GM18517 (cell line): ENCODE results near the gene RPH3AL.
"Not testable (repeated sequence)": the region's sequence is repeated elsewhere in the genome, so short reads cannot be mapped to it uniquely, and the experiment has no call there.

Source experiments
- ATAC-seq: cut with Tn5 transposase; IDR thresholded peaks from one replicate; pipeline ENCODE4 v1.9.1; 2021; ENCODE audit warnings: mild to moderate bottlenecking, moderate library complexity; ENCODE audit not compliant: unreplicated experiment

Gene RPH3AL

GRCh38 chr17:379531-380465 is 27.2 kb upstream of the RPH3AL start:
- ATAC-seq = no peak

- no peak for ATAC-seq
Observed at GRCh38 chr17:378068-378467, 25.5 kb upstream of the RPH3AL start.

- ATAC-seq = no peak
Observed at GRCh38 chr17:376936-377863, 24.6 kb upstream of the RPH3AL start.

- ATAC-seq = no peak
Observed at GRCh38 chr17:373613-374230, 21.1 kb upstream of the RPH3AL start.

GRCh38 chr17:372157-373152 is 19.8 kb upstream of the RPH3AL start:
- ATAC-seq = no peak

- ATAC-seq = no peak
Observed at GRCh38 chr17:371583-371982, 19.0 kb upstream of the RPH3AL start.

- ATAC-seq = not testable (repeated sequence)
Observed at GRCh38 chr17:367656-368055, 15.0 kb upstream of the RPH3AL start.

GRCh38 chr17:366657-367615 is 14.3 kb upstream of the RPH3AL start:
- ATAC-seq = not testable (repeated sequence)

- ATAC-seq = no peak
Observed at GRCh38 chr17:364766-365165, 12.2 kb upstream of the RPH3AL start.

GRCh38 chr17:364308-364707 is 11.7 kb upstream of the RPH3AL start:
- ATAC-seq = no peak

- ATAC-seq = no peak
Observed at GRCh38 chr17:362721-363120, 10.1 kb upstream of the RPH3AL start.

- no peak for ATAC-seq
Observed at GRCh38 chr17:360092-360750, 7.6 kb upstream of the RPH3AL start.

GRCh38 chr17:358491-359151 is 6.0 kb upstream of the RPH3AL start:
- no peak for ATAC-seq

GRCh38 chr17:357644-358043 is 5.0 kb upstream of the RPH3AL start:
- ATAC-seq = no peak

GRCh38 chr17:356671-357434 is 4.2 kb upstream of the RPH3AL start:
- ATAC-seq = no peak

GRCh38 chr17:354651-355556 is 2.3 kb upstream of the RPH3AL start:
- no peak for ATAC-seq
